Memory B cell (primary cell): ENCODE data around the gene USF2.

Source experiments
- ATAC-seq: fragments of 150-1000 bp; cut with Tn5 transposase; 2 replicates; pipeline ENCODE4 v1.10.0; 2021; ENCODE audit warnings: low read depth, mild to moderate bottlenecking, moderate library complexity
- DNase-seq, 2 donors: peaks; one replicate each; pipeline ENCODE4 v3.0.0; 2022; ENCODE audit warnings: low spot score in 2 of 2
- H3K27ac Mint-ChIP-seq: one replicate; pipeline ENCODE4 v1.8.0; 2022; ENCODE audit warnings: mild to moderate bottlenecking, moderate library complexity, mixed read lengths
- H3K27me3 Mint-ChIP-seq: one replicate; pipeline ENCODE4 v1.8.0; 2022; ENCODE audit warnings: mixed read lengths
- H3K36me3 Mint-ChIP-seq: one replicate; pipeline ENCODE4 v1.8.0; 2022; ENCODE audit warnings: mild to moderate bottlenecking, mixed read lengths
- H3K4me1 Mint-ChIP-seq: one replicate; pipeline ENCODE4 v1.8.0; 2022; ENCODE audit warnings: mixed read lengths
- H3K4me3 Mint-ChIP-seq: one replicate; pipeline ENCODE4 v1.8.0; 2022; ENCODE audit warnings: mild to moderate bottlenecking, moderate library complexity, mixed read lengths
- H3K9me3 Mint-ChIP-seq: one replicate; pipeline ENCODE4 v1.8.0; 2022; ENCODE audit warnings: mixed read lengths

The USF2 gene

GRCh38 chr19:35314858-35315470 is 46.2 kb downstream of the USF2 start:
- no peak overlapping the region for H3K27ac Mint-ChIP-seq
- no peak for ATAC-seq
- H3K9me3 Mint-ChIP-seq, result no peaks in the 10 kb centered on the region
- no peaks in the 10 kb centered on the region for H3K27me3 Mint-ChIP-seq
- DNase-seq, result no peak
- peaks cover 33% of the 10 kb centered on the region for H3K4me1 Mint-ChIP-seq
- H3K4me3 Mint-ChIP-seq, result no peak overlapping the region
- no peaks in the 10 kb centered on the region for H3K36me3 Mint-ChIP-seq

- peaks cover 41% of the 10 kb centered on the region for H3K4me1 Mint-ChIP-seq
- ATAC-seq (no peak), DNase-seq (no peak)
- peak overlapping the region; percentile 75 for H3K27ac Mint-ChIP-seq
- H3K4me3 Mint-ChIP-seq, result no peak overlapping the region
- no peaks in the 10 kb centered on the region for H3K36me3 Mint-ChIP-seq
- H3K9me3 Mint-ChIP-seq, result no peaks in the 10 kb centered on the region
- no peaks in the 10 kb centered on the region for H3K27me3 Mint-ChIP-seq
Observed at GRCh38 chr19:35315883-35316282, 47.1 kb downstream of the USF2 start.

GRCh38 chr19:35316560-35316959 is 47.8 kb downstream of the USF2 start:
- H3K4me3 Mint-ChIP-seq, result peak overlapping the region; percentile 49
- H3K27ac Mint-ChIP-seq, result peak overlapping the region; percentile 75
- no peaks in the 10 kb centered on the region for H3K9me3 Mint-ChIP-seq
- H3K4me1 Mint-ChIP-seq, result peaks cover 45% of the 10 kb centered on the region
- H3K36me3 Mint-ChIP-seq, result no peaks in the 10 kb centered on the region
- ATAC-seq (peak; percentile 54), DNase-seq (no peak)
- no peaks in the 10 kb centered on the region for H3K27me3 Mint-ChIP-seq

GRCh38 chr19:35317464-35318043 is 48.8 kb downstream of the USF2 start:
- Mint-ChIP-seq H3K36me3 (peaks cover 2% of the 10 kb centered on the region), H3K27ac (no peak overlapping the region), H3K9me3 (no peaks in the 10 kb centered on the region), H3K27me3 (no peaks in the 10 kb centered on the region), H3K4me1 (peaks cover 52% of the 10 kb centered on the region), H3K4me3 (no peak overlapping the region)
- ATAC-seq, result no peak
- DNase-seq, result no peak

- H3K27ac Mint-ChIP-seq, result peak overlapping the region; percentile 83
- DNase-seq (no peak), ATAC-seq (peak; percentile 8)
- peaks cover 2% of the 10 kb centered on the region for H3K36me3 Mint-ChIP-seq
- H3K9me3 Mint-ChIP-seq, result no peaks in the 10 kb centered on the region
- H3K4me3 Mint-ChIP-seq, result peak overlapping the region; percentile 69
- no peaks in the 10 kb centered on the region for H3K27me3 Mint-ChIP-seq
- H3K4me1 Mint-ChIP-seq, result peaks cover 56% of the 10 kb centered on the region
Observed at GRCh38 chr19:35318679-35319448, 50.1 kb downstream of the USF2 start.

GRCh38 chr19:35320065-35320713 is 51.4 kb downstream of the USF2 start:
- Mint-ChIP-seq H3K4me3 (peak overlapping the region; percentile 61), H3K4me1 (peaks cover 65% of the 10 kb centered on the region), H3K9me3 (no peaks in the 10 kb centered on the region), H3K27me3 (no peaks in the 10 kb centered on the region), H3K36me3 (peaks cover 2% of the 10 kb centered on the region), H3K27ac (peak overlapping the region; percentile 81)
- ATAC-seq, result peak; percentile 16
- DNase-seq, result peak in 1 of 2 donors; percentile 36

- H3K27ac Mint-ChIP-seq, result peak overlapping the region; percentile 93
- ATAC-seq (peak; percentile 12), DNase-seq (no peak)
- H3K4me1 Mint-ChIP-seq, result peaks cover 67% of the 10 kb centered on the region
- peaks cover 2% of the 10 kb centered on the region for H3K36me3 Mint-ChIP-seq
- H3K9me3 Mint-ChIP-seq, result no peaks in the 10 kb centered on the region
- no peaks in the 10 kb centered on the region for H3K27me3 Mint-ChIP-seq
- H3K4me3 Mint-ChIP-seq, result no peak overlapping the region
Observed at GRCh38 chr19:35321291-35321690, 52.5 kb downstream of the USF2 start.

- no peak for DNase-seq
- no peaks in the 10 kb centered on the region for H3K27me3 Mint-ChIP-seq
- no peak overlapping the region for H3K4me3 Mint-ChIP-seq
- peak overlapping the region; percentile 93 for H3K27ac Mint-ChIP-seq
- H3K9me3 Mint-ChIP-seq, result no peaks in the 10 kb centered on the region
- H3K36me3 Mint-ChIP-seq, result peaks cover 2% of the 10 kb centered on the region
- H3K4me1 Mint-ChIP-seq, result peaks cover 64% of the 10 kb centered on the region
- ATAC-seq, result no peak
Observed at GRCh38 chr19:35322014-35322413, 53.3 kb downstream of the USF2 start.

- Mint-ChIP-seq H3K36me3 (peaks cover 12% of the 10 kb centered on the region), H3K27ac (no peak overlapping the region), H3K4me3 (no peak overlapping the region), H3K27me3 (no peaks in the 10 kb centered on the region), H3K4me1 (peaks cover 48% of the 10 kb centered on the region), H3K9me3 (no peaks in the 10 kb centered on the region)
- no peak for DNase-seq
- no peak for ATAC-seq
Observed at GRCh38 chr19:35327642-35328041, 58.9 kb downstream of the USF2 start.

- peak; percentile 64 for ATAC-seq
- Mint-ChIP-seq H3K9me3 (no peaks in the 10 kb centered on the region), H3K36me3 (peaks cover 20% of the 10 kb centered on the region), H3K4me3 (peak within 1 kb of the TSS; percentile 99), H3K4me1 (peaks cover 53% of the 10 kb centered on the region), H3K27me3 (no peaks in the 10 kb centered on the region), H3K27ac (peak within 1 kb of the TSS; percentile 91)
- peak; percentile 68 to 78 for DNase-seq
Observed at GRCh38 chr19:35328851-35329285, 60.1 kb downstream of the USF2 start, which contains the start of gene CD22. Gene CD22 (plus strand): TSS chr19:35329187. CDS start chr19:35332041, 2,854 bp downstream.

GRCh38 chr19:35329323-35329722 is 60.6 kb downstream of the USF2 start:
- DNase-seq (no peak), ATAC-seq (peak; percentile 6)
- H3K27ac Mint-ChIP-seq, result peak overlapping the region; percentile 91
- H3K27me3 Mint-ChIP-seq, result no peaks in the 10 kb centered on the region
- peaks cover 53% of the 10 kb centered on the region for H3K4me1 Mint-ChIP-seq
- H3K4me3 Mint-ChIP-seq, result peak overlapping the region; percentile 99
- no peaks in the 10 kb centered on the region for H3K9me3 Mint-ChIP-seq
- H3K36me3 Mint-ChIP-seq, result peaks cover 23% of the 10 kb centered on the region
